HG02642 (cell line): ENCODE results near the gene NACAD.
A peak's percentile ranks its signal among the peaks of the same experiment; 100 is the strongest.

Experiments
- ATAC-seq: cut with Tn5 transposase; IDR thresholded peaks from one replicate; pipeline ENCODE4 v1.9.1; 2021; ENCODE audit warnings: mild to moderate bottlenecking; ENCODE audit not compliant: unreplicated experiment, poor library complexity

Gene NACAD

GRCh38 chr7:45088821-45089340, at the start of gene NACAD:
TSS of gene NACAD (minus strand) at chr7:45088969. CDS start at chr7:45088894, 75 bp downstream.
- no peak for ATAC-seq

GRCh38 chr7:45136106-45137060, 47.6 kb upstream of the NACAD start:
- ATAC-seq = peak; percentile 53

GRCh38 chr7:45133877-45134276, 45.1 kb upstream of the NACAD start:
- ATAC-seq = no peak

GRCh38 chr7:45133352-45133751, 44.6 kb upstream of the NACAD start:
- no peak for ATAC-seq

GRCh38 chr7:45132708-45133320, 44.0 kb upstream of the NACAD start:
- no peak for ATAC-seq

- no peak for ATAC-seq
These were observed 43.1 kb upstream of the NACAD start for GRCh38 chr7:45131891-45132290.

GRCh38 chr7:45130910-45131309, 42.1 kb upstream of the NACAD start:
- no peak for ATAC-seq

GRCh38 chr7:45129906-45130305, 41.1 kb upstream of the NACAD start:
- no peak for ATAC-seq

- ATAC-seq = no peak
These were observed 40.5 kb upstream of the NACAD start for GRCh38 chr7:45129181-45129800.

- ATAC-seq = no peak
These were observed 38.2 kb upstream of the NACAD start for GRCh38 chr7:45126920-45127319.

- no peak for ATAC-seq
These were observed 37.4 kb upstream of the NACAD start for GRCh38 chr7:45126201-45126600.

- no peak for ATAC-seq
These were observed 36.6 kb upstream of the NACAD start for GRCh38 chr7:45125193-45125904.

- no peak for ATAC-seq
These were observed 35.3 kb upstream of the NACAD start for GRCh38 chr7:45123913-45124710.

GRCh38 chr7:45122975-45123860, 34.4 kb upstream of the NACAD start:
- ATAC-seq = no peak

- no peak for ATAC-seq
These were observed 30.8 kb upstream of the NACAD start for GRCh38 chr7:45119550-45119949.

- no peak for ATAC-seq
These were observed 30.1 kb upstream of the NACAD start for GRCh38 chr7:45118889-45119331.

GRCh38 chr7:45118292-45118691, 29.5 kb upstream of the NACAD start:
- ATAC-seq = no peak

GRCh38 chr7:45117582-45117981, 28.8 kb upstream of the NACAD start:
- ATAC-seq = no peak
